Neural progenitor cell (in vitro differentiated cells): ENCODE results near the gene CTXN1. TPM values are rescaled to one million over a fixed set of nuclear protein-coding genes. Genes with fewer than 3 reads are reported as not detected.
A peak's percentile ranks its signal among the peaks of the same experiment; 100 is the strongest.

Source experiments
- DNase-seq: peaks from one replicate; pipeline ENCODE4 v3.0.0-alpha.2; 2016; ENCODE audit warnings: low spot score
- H2AFZ ChIP-seq: fragments of 200-600 bp; sonication (generic); replicated peaks from 2 replicates; pipeline ENCODE4 v1.6.1; 2016; ENCODE audit warnings: antibody characterized with exemption
- H3F3A ChIP-seq: fragments of 200-600 bp; sonication (generic); 2 replicates; pipeline ENCODE4 v1.6.1; 2016; ENCODE audit warnings: antibody characterized with exemption, low read depth
- H3K27ac ChIP-seq: fragments of 200-600 bp; sonication (generic); 2 replicates; pipeline ENCODE4 v1.5.1; 2016; ENCODE audit warnings: mild to moderate bottlenecking
- H3K27me3 ChIP-seq: fragments of 200-600 bp; sonication (generic); 2 replicates; pipeline ENCODE4 v1.6.1; 2016; ENCODE audit warnings: mild to moderate bottlenecking, moderate library complexity
- H3K36me3 ChIP-seq: fragments of 200-600 bp; sonication (generic); 2 replicates; pipeline ENCODE4 v1.5.1; 2016
- H3K4me1 ChIP-seq: fragments of 200-600 bp; sonication (generic); 2 replicates; pipeline ENCODE4 v1.6.1; 2016; ENCODE audit warnings: mixed run types
- H3K4me2 ChIP-seq: fragments of 200-600 bp; sonication (generic); 2 replicates; pipeline ENCODE4 v1.6.1; 2016
- H3K4me3 ChIP-seq: fragments of 200-600 bp; sonication (generic); 2 replicates; pipeline ENCODE4 v1.5.1; 2016
- H3K79me2 ChIP-seq: fragments of 200-600 bp; sonication (generic); 2 replicates; pipeline ENCODE4 v1.6.1; 2016; ENCODE audit warnings: low read depth
- H3K9ac ChIP-seq: fragments of 200-600 bp; sonication (generic); 2 replicates; pipeline ENCODE4 v1.6.1; 2016
- H3K9me3 ChIP-seq: fragments of 200-600 bp; sonication (generic); 2 replicates; pipeline ENCODE4 v1.5.1; 2016; ENCODE audit warnings: low read depth
- H4K20me1 ChIP-seq: fragments of 200-600 bp; sonication (generic); 2 replicates; pipeline ENCODE4 v1.6.1; 2016; ENCODE audit warnings: low read depth
- H3K27ac Mint-ChIP-seq: 3 replicates; pipeline ENCODE4 v1.8.0; 2021; ENCODE audit warnings: mixed read lengths
- H3K27me3 Mint-ChIP-seq: 2 replicates; pipeline ENCODE4 v1.8.0; 2022; ENCODE audit warnings: low read depth, mild to moderate bottlenecking, inconsistent platforms, moderate library complexity, mixed read lengths; ENCODE audit not compliant: insufficient read depth
- H3K36me3 Mint-ChIP-seq: 3 replicates; pipeline ENCODE4 v1.8.0; 2021; ENCODE audit warnings: mixed read lengths
- H3K4me1 Mint-ChIP-seq: 3 replicates; pipeline ENCODE4 v1.8.0; 2021; ENCODE audit warnings: mixed read lengths
- H3K4me3 Mint-ChIP-seq: 3 replicates; pipeline ENCODE4 v1.8.0; 2021; ENCODE audit warnings: mild to moderate bottlenecking, moderate library complexity, mixed read lengths
- H3K9me3 Mint-ChIP-seq: 3 replicates; pipeline ENCODE4 v1.8.0; 2020; ENCODE audit warnings: mixed read lengths
- CTCF ChIP-seq: fragments of 200-600 bp; sonication (generic); IDR thresholded peaks from 2 replicates; pipeline ENCODE4 v1.5.1; 2017; ENCODE audit warnings: antibody characterized with exemption, mild to moderate bottlenecking
- EZH2 ChIP-seq: fragments of 200-600 bp; sonication (generic); IDR thresholded peaks from 2 replicates; pipeline ENCODE4 v1.6.1; 2017; ENCODE audit warnings: antibody characterized with exemption, mild to moderate bottlenecking, moderate library complexity
- EZH2phosphoT487 ChIP-seq: fragments of 200-600 bp; sonication (generic); IDR thresholded peaks from 2 replicates; pipeline ENCODE4 v1.6.1; 2017; ENCODE audit warnings: antibody characterized with exemption
- total RNA-seq: library from RNA; depleted of rRNA; stranded (reverse); fragments of >200 nt; gene quantifications from 2 replicates; pipeline ENCODE4 v1.2.3, GENCODE V29; 2015; ENCODE audit warnings: low replicate concordance

The CTXN1 gene
- total RNA-seq, 1 donor from 2014 or later: 3.7 TPM

DNA sequence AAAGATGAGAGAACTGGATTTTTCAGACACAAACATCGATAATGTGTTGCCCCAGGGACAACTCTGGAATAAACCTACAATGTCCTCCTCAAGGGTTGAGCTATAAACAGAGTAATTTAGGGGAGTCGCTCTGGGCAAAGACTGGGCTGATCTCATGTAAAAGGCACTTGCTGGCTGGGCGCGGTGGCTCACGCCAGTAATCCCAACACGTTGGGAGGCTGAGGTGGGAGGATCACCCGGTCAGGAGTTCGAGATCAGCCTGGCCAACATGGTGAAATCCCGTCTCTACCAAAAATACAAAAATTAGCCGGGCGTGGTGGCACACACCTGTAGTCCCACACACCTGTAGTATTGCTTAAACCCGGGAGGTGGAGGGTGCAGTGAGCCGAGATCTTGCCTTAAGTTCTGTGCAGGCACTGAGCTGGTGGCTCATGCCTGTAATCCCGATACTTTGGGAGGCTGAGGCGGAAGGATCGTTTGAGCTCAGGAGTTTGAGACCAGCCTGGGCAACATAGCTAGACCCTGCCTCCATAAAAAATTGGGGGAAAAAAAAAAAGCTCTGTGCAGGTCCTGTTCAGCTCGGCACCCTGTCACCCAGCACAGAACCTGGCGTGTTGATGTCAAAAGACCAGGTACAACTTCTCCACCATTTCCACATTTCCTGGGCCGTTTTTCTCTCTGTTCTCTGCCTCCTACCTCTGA lies 16.1 kb upstream of the CTXN1 start:
- no peak for DNase-seq
- peaks cover 4% of the 10 kb centered on the region for H3K27me3 Mint-ChIP-seq
- Histone ChIP-seq H4K20me1 (no peaks in the 10 kb centered on the region), H2AFZ (no peak overlapping the region), H3K9ac (no peak overlapping the region), H3K4me1 (peaks cover 5% of the 10 kb centered on the region), H3F3A (peaks cover 4% of the 10 kb centered on the region), H3K27me3 (no peaks in the 10 kb centered on the region), H3K4me3 (peak overlapping the region; percentile 92), H3K27ac (no peak overlapping the region), H3K9me3 (no peaks in the 10 kb centered on the region), H3K79me2 (peaks cover 34% of the 10 kb centered on the region), H3K4me2 (peak overlapping the region; percentile 97), H3K36me3 (no peaks in the 10 kb centered on the region)
- H3K4me1 Mint-ChIP-seq: peaks cover 16% of the 10 kb centered on the region
- H3K4me3 Mint-ChIP-seq: peak overlapping the region; percentile 95
- H3K27ac Mint-ChIP-seq: no peak overlapping the region
- TF ChIP-seq EZH2phosphoT487: no peak
- no peak for TF ChIP-seq CTCF
- no peak for TF ChIP-seq EZH2
- H3K36me3 Mint-ChIP-seq: peaks cover 13% of the 10 kb centered on the region
- no peaks in the 10 kb centered on the region for H3K9me3 Mint-ChIP-seq

DNA sequence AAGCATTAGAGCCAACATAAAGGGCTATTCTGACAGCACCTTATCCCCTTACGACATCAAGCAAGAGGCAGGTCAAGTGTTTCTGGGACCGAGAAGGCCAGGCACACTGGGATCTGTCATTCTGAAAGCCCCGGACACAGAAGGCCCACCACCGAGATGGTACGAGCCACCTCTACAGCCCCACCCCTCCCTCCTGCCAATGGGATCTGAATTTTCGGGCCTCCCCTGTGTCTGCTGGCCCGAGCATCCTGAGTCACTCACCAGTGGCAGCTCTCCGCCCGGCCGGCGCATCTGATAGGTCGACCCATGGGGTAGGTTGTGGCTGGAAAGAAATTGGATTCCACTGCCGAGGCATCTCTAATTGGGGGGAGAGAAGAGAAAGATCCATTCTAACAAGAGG lies 14.9 kb upstream of the CTXN1 start:
- no peaks in the 10 kb centered on the region for H3K36me3 ChIP-seq
- Mint-ChIP-seq H3K4me1 (peaks cover 16% of the 10 kb centered on the region), H3K4me3 (peak overlapping the region; percentile 15), H3K36me3 (peaks cover 13% of the 10 kb centered on the region), H3K9me3 (no peaks in the 10 kb centered on the region), H3K27me3 (peaks cover 2% of the 10 kb centered on the region), H3K27ac (no peak overlapping the region)
- peaks cover 34% of the 10 kb centered on the region for H3K79me2 ChIP-seq
- TF ChIP-seq EZH2phosphoT487 (no peak), EZH2 (no peak), CTCF (no peak)
- no peak overlapping the region for H2AFZ ChIP-seq
- H3K9ac ChIP-seq: no peak overlapping the region
- H3K4me2 ChIP-seq: no peak overlapping the region
- peaks cover 5% of the 10 kb centered on the region for H3K4me1 ChIP-seq
- peaks cover 4% of the 10 kb centered on the region for H3F3A ChIP-seq
- no peaks in the 10 kb centered on the region for H3K27me3 ChIP-seq
- no peaks in the 10 kb centered on the region for H4K20me1 ChIP-seq
- H3K9me3 ChIP-seq: no peaks in the 10 kb centered on the region
- no peak for DNase-seq
- H3K27ac ChIP-seq: no peak overlapping the region
- no peak overlapping the region for H3K4me3 ChIP-seq

- Histone ChIP-seq H2AFZ (no peak overlapping the region), H3F3A (no peaks in the 10 kb centered on the region), H3K4me3 (no peak overlapping the region), H3K27ac (no peak overlapping the region), H3K4me2 (no peak overlapping the region), H3K9ac (no peak overlapping the region), H3K9me3 (no peaks in the 10 kb centered on the region), H4K20me1 (no peaks in the 10 kb centered on the region), H3K36me3 (no peaks in the 10 kb centered on the region), H3K79me2 (peaks cover 5% of the 10 kb centered on the region), H3K4me1 (no peaks in the 10 kb centered on the region), H3K27me3 (no peaks in the 10 kb centered on the region)
- TF ChIP-seq EZH2phosphoT487 (no peak), CTCF (no peak), EZH2 (no peak)
- Mint-ChIP-seq H3K27me3 (peaks cover under 1% of the 10 kb centered on the region), H3K9me3 (no peaks in the 10 kb centered on the region), H3K27ac (no peak overlapping the region), H3K4me3 (no peak overlapping the region), H3K4me1 (no peaks in the 10 kb centered on the region), H3K36me3 (peaks cover 8% of the 10 kb centered on the region)
- no peak for DNase-seq
These were observed 8.8 kb upstream of the CTXN1 start for GRCh38 chr19:7934766-7935165.
